ENCODE results near the gene HNRNPM. TPM values are rescaled to one million over a fixed set of nuclear protein-coding genes. Genes with fewer than 3 reads are reported as not detected.

HNRNPM gene
- total and polyA plus RNA-seq, 2 donors, result 92.7 to 123 TPM

DNA sequence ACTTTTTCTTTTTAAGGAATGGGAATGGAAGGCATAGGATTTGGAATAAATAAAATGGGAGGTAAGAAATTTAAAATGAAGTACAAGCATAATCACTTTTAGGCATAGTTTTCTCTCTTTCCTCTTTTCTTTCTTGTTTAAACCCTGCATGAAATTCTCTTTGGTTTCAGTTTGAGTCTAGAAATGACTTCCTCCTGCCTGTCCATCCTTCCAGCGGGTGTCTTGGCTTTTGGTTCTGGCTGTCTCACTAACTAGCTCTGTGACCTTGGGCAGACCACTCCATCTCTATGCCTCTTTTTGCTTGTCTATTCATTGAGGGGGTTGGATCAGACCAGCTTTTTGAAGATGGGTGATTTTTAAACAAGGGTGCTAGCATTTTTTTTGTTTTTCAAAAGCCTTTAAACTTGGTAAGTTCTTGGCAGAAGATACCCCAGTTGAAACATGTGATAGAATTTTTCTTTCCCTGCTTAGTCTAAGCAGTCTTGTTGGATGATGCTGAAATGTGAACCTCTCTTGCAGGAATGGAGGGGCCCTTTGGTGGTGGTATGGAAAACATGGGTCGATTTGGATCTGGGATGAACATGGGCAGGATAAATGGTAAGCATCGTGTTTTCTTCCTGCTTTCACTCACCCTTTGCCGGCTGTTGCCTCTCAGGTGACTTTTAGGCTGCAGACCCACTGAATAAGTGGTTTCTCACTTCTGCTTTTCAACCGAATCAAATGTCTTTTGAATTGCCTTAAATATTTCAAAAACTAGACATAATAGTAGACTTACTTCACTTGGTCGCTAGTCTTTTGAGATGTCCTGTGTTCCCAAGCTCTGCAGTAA is 29.1 kb downstream of the HNRNPM start:
- Histone ChIP-seq H3K9me3 (ENCODE audit: control insufficient read depth in 2 of 2, insufficient read depth in 1 of 2, low read length in 1 of 2) (no peaks in the 10 kb centered on the region), H3K36me3 (ENCODE audit: control insufficient read depth in 2 of 2, insufficient read depth in 2 of 2, low read length in 1 of 2) (peaks cover 96 to 97% of the 10 kb centered on the region in 2 donors), H3K4me3 (ENCODE audit: low read length in 2 of 2) (no peak overlapping the region), H3K4me1 (ENCODE audit: control insufficient read depth in 2 of 2, insufficient read depth in 2 of 2, low read length in 2 of 2) (peaks cover 18 to 27% of the 10 kb centered on the region in 2 donors), H3K27ac (ENCODE audit: low read depth in 1 of 2, low read length in 1 of 2) (peak overlapping the region in 1 of 2 donors; percentile 52), H3K27me3 (ENCODE audit: control insufficient read depth in 2 of 2, insufficient read depth in 1 of 2, low read length in 1 of 2) (no peaks in the 10 kb centered on the region)
- WGBS, result 44% methylated on average over 6 of the region's 6 CpGs
- DNase-seq (ENCODE audit: low read depth in 6 of 9, low spot score in 9 of 9), result no peak

DNA sequence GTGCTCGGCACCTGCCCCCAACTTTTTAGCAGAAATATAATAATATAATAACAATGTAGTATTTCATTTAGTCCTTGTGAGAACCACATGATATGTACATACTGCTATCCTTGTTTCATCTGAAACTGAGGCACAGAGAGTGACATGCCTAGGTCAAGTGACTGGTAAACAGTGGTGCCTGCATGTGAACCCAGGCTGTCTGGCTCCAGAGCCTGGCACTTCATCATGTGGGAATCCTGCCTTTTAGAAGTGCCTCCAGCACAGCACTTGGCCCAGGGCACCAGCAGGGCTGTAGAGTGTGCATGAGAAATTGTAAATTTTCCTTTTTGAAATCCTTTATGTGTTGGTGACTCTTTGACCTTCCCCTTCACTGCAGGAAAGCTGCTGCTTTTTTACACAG is 30.2 kb downstream of the HNRNPM start:
- WGBS, result 100% methylated on average over 1 of the region's 1 CpG
- Histone ChIP-seq H3K27ac (ENCODE audit: low read depth in 1 of 2, low read length in 1 of 2) (no peak overlapping the region), H3K36me3 (ENCODE audit: control insufficient read depth in 2 of 2, insufficient read depth in 2 of 2, low read length in 1 of 2) (peaks cover 92% of the 10 kb centered on the region in 2 donors)

DNA sequence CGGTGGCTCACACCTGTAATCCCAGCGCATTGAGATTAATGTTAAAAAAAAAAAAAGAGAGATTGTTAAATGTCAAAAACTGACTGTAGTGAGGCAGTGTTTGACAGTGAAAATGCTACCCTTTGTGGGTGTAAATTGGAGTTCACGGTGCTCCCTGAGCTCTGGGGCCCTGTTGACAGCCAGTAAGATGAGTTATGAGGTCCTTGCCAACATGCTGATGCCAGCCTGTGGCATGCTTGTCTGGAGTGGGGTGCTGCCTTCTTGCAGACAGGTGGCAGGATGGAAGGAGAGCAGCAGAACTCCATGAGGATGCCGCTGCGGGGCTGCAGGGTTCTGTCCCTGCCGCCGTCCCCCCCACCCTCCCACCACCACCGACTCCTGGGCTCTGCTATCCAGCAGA is 31.7 kb downstream of the HNRNPM start:
- WGBS, result 96% methylated on average over 8 of the region's 8 CpGs
- Histone ChIP-seq H3K36me3 (ENCODE audit: control insufficient read depth in 2 of 2, insufficient read depth in 2 of 2, low read length in 1 of 2) (peaks cover 80 to 84% of the 10 kb centered on the region in 2 donors), H3K4me3 (ENCODE audit: low read length in 2 of 2) (no peak overlapping the region), H3K27ac (ENCODE audit: low read depth in 1 of 2, low read length in 1 of 2) (no peak overlapping the region), H3K4me1 (ENCODE audit: control insufficient read depth in 2 of 2, insufficient read depth in 2 of 2, low read length in 2 of 2) (peaks cover 37 to 44% of the 10 kb centered on the region in 2 donors), H3K9me3 (ENCODE audit: control insufficient read depth in 2 of 2, insufficient read depth in 1 of 2, low read length in 1 of 2) (no peaks in the 10 kb centered on the region), H3K27me3 (ENCODE audit: control insufficient read depth in 2 of 2, insufficient read depth in 1 of 2, low read length in 1 of 2) (no peaks in the 10 kb centered on the region)
- no peak for DNase-seq (ENCODE audit: low read depth in 6 of 9, low spot score in 9 of 9)

More for the DNA sequence above, 30.2 kb downstream of the HNRNPM start:
- DNase-seq (ENCODE audit: low read depth in 6 of 9, low spot score in 9 of 9), result no peak
- Histone ChIP-seq H3K4me3 (ENCODE audit: low read length in 2 of 2) (no peak overlapping the region), H3K9me3 (ENCODE audit: control insufficient read depth in 2 of 2, insufficient read depth in 1 of 2, low read length in 1 of 2) (no peaks in the 10 kb centered on the region), H3K27me3 (ENCODE audit: control insufficient read depth in 2 of 2, insufficient read depth in 1 of 2, low read length in 1 of 2) (no peaks in the 10 kb centered on the region), H3K4me1 (ENCODE audit: control insufficient read depth in 2 of 2, insufficient read depth in 2 of 2, low read length in 2 of 2) (peaks cover 25 to 29% of the 10 kb centered on the region in 2 donors)

DNA sequence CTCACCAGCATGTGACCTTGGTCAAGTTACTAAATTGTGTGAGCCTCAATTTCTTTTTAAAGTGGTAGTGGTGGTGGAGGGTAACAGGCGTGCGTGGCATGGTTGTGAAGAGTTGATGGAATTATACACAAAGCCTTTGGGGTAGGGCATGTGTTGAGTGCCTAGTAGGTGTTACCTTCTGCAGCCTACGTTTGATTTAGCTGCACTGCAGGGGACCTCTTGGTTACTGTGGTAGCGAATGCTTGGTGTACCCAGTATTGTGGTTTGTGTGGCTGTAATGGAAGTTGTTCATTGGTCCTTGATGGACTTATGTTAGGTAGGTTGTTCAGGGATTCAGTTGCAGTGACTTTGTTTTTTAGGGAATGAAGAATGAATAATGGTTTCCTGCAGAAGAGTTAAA is 33.1 kb downstream of the HNRNPM start:
- H3K27me3 ChIP-seq (ENCODE audit: control insufficient read depth in 2 of 2, insufficient read depth in 1 of 2, low read length in 1 of 2), result no peaks in the 10 kb centered on the region
- no peak overlapping the region for H3K4me3 ChIP-seq (ENCODE audit: low read length in 2 of 2)
- H3K36me3 ChIP-seq (ENCODE audit: control insufficient read depth in 2 of 2, insufficient read depth in 2 of 2, low read length in 1 of 2), result peaks cover 74 to 83% of the 10 kb centered on the region in 2 donors
- DNase-seq (ENCODE audit: low read depth in 6 of 9, low spot score in 9 of 9), result no peak
- peaks cover 50 to 57% of the 10 kb centered on the region in 2 donors for H3K4me1 ChIP-seq (ENCODE audit: control insufficient read depth in 2 of 2, insufficient read depth in 2 of 2, low read length in 2 of 2)
- no peaks in the 10 kb centered on the region for H3K9me3 ChIP-seq (ENCODE audit: control insufficient read depth in 2 of 2, insufficient read depth in 1 of 2, low read length in 1 of 2)
- 57% methylated on average over 4 of the region's 4 CpGs for WGBS
- peak overlapping the region; percentile 4 to 74 for H3K27ac ChIP-seq (ENCODE audit: low read depth in 1 of 2, low read length in 1 of 2)

DNA sequence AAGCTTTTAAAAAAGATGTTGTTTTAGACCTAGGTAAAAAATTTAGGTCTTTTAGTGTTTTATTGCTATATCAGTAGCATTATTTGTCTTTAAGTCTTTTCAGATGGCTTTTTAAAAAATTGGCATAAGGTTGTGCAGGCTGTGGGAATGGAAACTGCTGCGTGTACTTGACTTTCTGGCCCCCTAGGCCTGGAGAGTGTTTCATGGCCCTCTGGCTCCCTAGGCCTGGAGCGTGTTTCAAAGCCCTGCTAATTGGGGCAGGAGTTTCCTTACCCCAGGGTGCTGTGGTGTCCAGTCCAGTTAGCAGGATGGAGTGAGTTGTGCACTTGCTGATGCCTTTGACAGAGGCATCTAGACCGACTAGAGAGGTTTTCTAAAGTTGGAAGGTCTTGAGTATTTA is 33.8 kb downstream of the HNRNPM start:
- Histone ChIP-seq H3K27me3 (ENCODE audit: control insufficient read depth in 2 of 2, insufficient read depth in 1 of 2, low read length in 1 of 2) (no peaks in the 10 kb centered on the region), H3K27ac (ENCODE audit: low read depth in 1 of 2, low read length in 1 of 2) (peak overlapping the region; percentile 47 to 77), H3K9me3 (ENCODE audit: control insufficient read depth in 2 of 2, insufficient read depth in 1 of 2, low read length in 1 of 2) (no peaks in the 10 kb centered on the region), H3K4me1 (ENCODE audit: control insufficient read depth in 2 of 2, insufficient read depth in 2 of 2, low read length in 2 of 2) (peaks cover 55 to 64% of the 10 kb centered on the region in 2 donors), H3K4me3 (ENCODE audit: low read length in 2 of 2) (no peak overlapping the region), H3K36me3 (ENCODE audit: control insufficient read depth in 2 of 2, insufficient read depth in 2 of 2, low read length in 1 of 2) (peaks cover 73 to 86% of the 10 kb centered on the region in 2 donors)
- DNase-seq (ENCODE audit: low read depth in 6 of 9, low spot score in 9 of 9), result no peak
- 69% methylated on average over 3 of the region's 3 CpGs for WGBS

DNA sequence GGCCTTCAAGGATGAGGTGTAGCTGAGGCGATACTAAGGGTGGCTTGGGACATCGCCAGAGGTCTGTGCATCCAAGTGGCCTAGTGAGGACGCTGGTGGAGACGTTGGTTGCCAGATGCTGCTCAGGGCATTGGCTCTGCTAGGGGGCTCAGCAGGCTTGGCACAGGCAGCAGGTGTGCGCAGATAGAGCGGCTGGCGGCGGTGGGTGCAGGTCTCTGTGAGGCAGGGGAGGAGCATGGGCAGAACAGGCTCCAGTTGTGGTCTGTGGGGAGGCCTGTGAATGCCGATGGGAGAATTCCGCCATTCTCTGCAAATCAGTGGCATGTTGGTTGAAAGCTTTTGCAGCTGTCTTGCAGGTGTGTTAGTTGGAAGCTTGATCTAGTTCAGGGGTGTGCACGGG is 36.4 kb downstream of the HNRNPM start:
- Histone ChIP-seq H3K4me1 (ENCODE audit: control insufficient read depth in 2 of 2, insufficient read depth in 2 of 2, low read length in 2 of 2) (peaks cover 77 to 90% of the 10 kb centered on the region in 2 donors), H3K9me3 (ENCODE audit: control insufficient read depth in 2 of 2, insufficient read depth in 1 of 2, low read length in 1 of 2) (no peaks in the 10 kb centered on the region), H3K27me3 (ENCODE audit: control insufficient read depth in 2 of 2, insufficient read depth in 1 of 2, low read length in 1 of 2) (no peaks in the 10 kb centered on the region), H3K36me3 (ENCODE audit: control insufficient read depth in 2 of 2, insufficient read depth in 2 of 2, low read length in 1 of 2) (peaks cover 73 to 86% of the 10 kb centered on the region in 2 donors), H3K4me3 (ENCODE audit: low read length in 2 of 2) (peak overlapping the region in 1 of 2 donors; percentile 28), H3K27ac (ENCODE audit: low read depth in 1 of 2, low read length in 1 of 2) (peak overlapping the region; percentile 85 to 95)
- peak in 8 of 9 donors; percentile 62 to 92 (median 86) for DNase-seq (ENCODE audit: low read depth in 6 of 9, low spot score in 9 of 9)
- 7% methylated on average over 11 of the region's 11 CpGs for WGBS

DNA sequence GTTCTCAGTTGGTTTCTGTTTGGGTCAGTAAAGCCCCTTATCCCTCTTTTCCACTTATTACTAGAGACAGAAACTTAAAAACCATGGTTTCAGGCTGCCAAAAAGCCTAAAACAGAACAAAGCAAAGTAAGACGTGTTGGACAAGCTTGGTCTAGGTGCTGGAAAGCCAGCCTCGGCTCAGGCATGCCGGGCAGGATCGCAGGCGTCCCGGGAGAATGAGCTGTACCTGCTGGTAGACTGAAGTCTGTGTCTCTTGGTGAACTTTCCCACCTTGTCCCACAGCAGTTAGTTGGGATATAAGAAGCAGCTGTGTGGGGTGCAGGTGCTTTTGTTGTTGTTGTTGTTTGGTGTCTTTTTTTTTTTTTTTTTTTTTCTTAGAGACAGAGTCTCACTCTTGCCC is 36.8 kb downstream of the HNRNPM start:
- DNase-seq (ENCODE audit: low read depth in 6 of 9, low spot score in 9 of 9), result no peak
- peak overlapping the region; percentile 80 to 95 for H3K27ac ChIP-seq (ENCODE audit: low read depth in 1 of 2, low read length in 1 of 2)
- H3K9me3 ChIP-seq (ENCODE audit: control insufficient read depth in 2 of 2, insufficient read depth in 1 of 2, low read length in 1 of 2), result no peaks in the 10 kb centered on the region
- H3K4me1 ChIP-seq (ENCODE audit: control insufficient read depth in 2 of 2, insufficient read depth in 2 of 2, low read length in 2 of 2), result peaks cover 81 to 95% of the 10 kb centered on the region in 2 donors
- peak overlapping the region; percentile 6 to 28 for H3K4me3 ChIP-seq (ENCODE audit: low read length in 2 of 2)
- H3K27me3 ChIP-seq (ENCODE audit: control insufficient read depth in 2 of 2, insufficient read depth in 1 of 2, low read length in 1 of 2), result no peaks in the 10 kb centered on the region
- H3K36me3 ChIP-seq (ENCODE audit: control insufficient read depth in 2 of 2, insufficient read depth in 2 of 2, low read length in 1 of 2), result peaks cover 73 to 86% of the 10 kb centered on the region in 2 donors
- WGBS, result 83% methylated on average over 6 of the region's 6 CpGs

DNA sequence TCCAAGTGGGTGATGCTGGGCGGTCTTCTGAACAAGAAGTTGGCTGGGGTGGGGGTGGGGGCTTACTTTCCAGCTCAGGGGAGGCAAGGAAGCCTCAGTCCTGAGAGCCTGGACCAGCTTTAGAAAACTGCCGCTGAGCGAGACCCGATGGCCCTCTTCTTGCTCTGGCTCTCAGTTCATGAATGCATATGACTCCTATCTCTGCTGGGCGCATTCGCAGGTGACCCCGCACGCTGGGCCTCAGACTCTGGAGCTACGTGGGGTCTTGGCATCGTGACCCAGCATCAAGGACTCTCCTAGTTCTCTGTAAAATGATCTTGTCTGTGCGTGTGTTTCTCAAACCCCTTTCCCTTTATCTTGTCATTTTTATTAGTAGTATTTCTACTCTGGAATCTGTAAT is 37.9 kb downstream of the HNRNPM start:
- Histone ChIP-seq H3K4me1 (ENCODE audit: control insufficient read depth in 2 of 2, insufficient read depth in 2 of 2, low read length in 2 of 2) (peaks cover 84 to 97% of the 10 kb centered on the region in 2 donors), H3K36me3 (ENCODE audit: control insufficient read depth in 2 of 2, insufficient read depth in 2 of 2, low read length in 1 of 2) (peaks cover 67 to 86% of the 10 kb centered on the region in 2 donors), H3K9me3 (ENCODE audit: control insufficient read depth in 2 of 2, insufficient read depth in 1 of 2, low read length in 1 of 2) (no peaks in the 10 kb centered on the region), H3K4me3 (ENCODE audit: low read length in 2 of 2) (no peak overlapping the region), H3K27ac (ENCODE audit: low read depth in 1 of 2, low read length in 1 of 2) (peak overlapping the region in 1 of 2 donors; percentile 95), H3K27me3 (ENCODE audit: control insufficient read depth in 2 of 2, insufficient read depth in 1 of 2, low read length in 1 of 2) (no peaks in the 10 kb centered on the region)
- DNase-seq (ENCODE audit: low read depth in 6 of 9, low spot score in 9 of 9), result no peak
- 94% methylated on average over 11 of the region's 11 CpGs for WGBS

DNA sequence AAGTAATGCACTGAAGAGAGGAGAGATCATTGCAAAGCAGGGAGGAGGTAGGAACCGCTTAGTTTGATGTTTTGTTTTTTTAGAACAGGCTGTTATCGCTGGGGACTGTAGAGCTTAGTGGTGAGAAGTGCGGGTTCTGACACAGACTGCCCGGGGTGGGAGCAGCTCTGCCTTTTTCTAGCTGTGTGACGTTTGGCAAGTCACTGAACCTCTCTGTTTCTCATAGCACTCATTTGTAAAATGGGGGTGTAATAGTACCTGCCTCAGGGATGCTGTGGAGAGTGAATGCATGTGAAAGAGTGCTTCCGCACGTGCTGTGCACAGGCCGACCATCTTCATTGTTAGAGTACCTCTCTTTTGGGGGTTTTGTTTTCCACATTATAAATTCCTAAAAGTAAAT is 38.4 kb downstream of the HNRNPM start:
- no peaks in the 10 kb centered on the region for H3K9me3 ChIP-seq (ENCODE audit: control insufficient read depth in 2 of 2, insufficient read depth in 1 of 2, low read length in 1 of 2)
- H3K4me1 ChIP-seq (ENCODE audit: control insufficient read depth in 2 of 2, insufficient read depth in 2 of 2, low read length in 2 of 2), result peaks cover 84 to 97% of the 10 kb centered on the region in 2 donors
- no peak for DNase-seq (ENCODE audit: low read depth in 6 of 9, low spot score in 9 of 9)
- H3K36me3 ChIP-seq (ENCODE audit: control insufficient read depth in 2 of 2, insufficient read depth in 2 of 2, low read length in 1 of 2), result peaks cover 66 to 86% of the 10 kb centered on the region in 2 donors
- no peak overlapping the region for H3K4me3 ChIP-seq (ENCODE audit: low read length in 2 of 2)
- WGBS, result 92% methylated on average over 8 of the region's 8 CpGs
- H3K27ac ChIP-seq (ENCODE audit: low read depth in 1 of 2, low read length in 1 of 2), result peak overlapping the region in 1 of 2 donors; percentile 95
- H3K27me3 ChIP-seq (ENCODE audit: control insufficient read depth in 2 of 2, insufficient read depth in 1 of 2, low read length in 1 of 2), result no peaks in the 10 kb centered on the region

All from thymus (tissue), 11 donors.